Esophagus (tissue), 2 donors: ENCODE results near the gene RIPOR3. TPM values are rescaled to one million over a fixed set of nuclear protein-coding genes. Genes with fewer than 3 reads are reported as not detected.
A peak's percentile ranks its signal among the peaks of the same experiment; 100 is the strongest.
"Not testable (repeated sequence)": the region's sequence is repeated elsewhere in the genome, so short reads cannot be mapped to it uniquely, and the experiment has no call there.

Experiments
- H3K27ac ChIP-seq, 2 donors: one replicate each; pipeline ENCODE4 v1.5.1; 2013; ENCODE audit warnings: low read depth in 2 of 2, mild to moderate bottlenecking in 2 of 2, inconsistent platforms in 1 of 2, low read length in 1 of 2, moderate library complexity in 1 of 2
- H3K27me3 ChIP-seq, 2 donors: one replicate each; pipeline ENCODE4 v1.6.1; 2013; ENCODE audit warnings: low read length in 2 of 2, control low read depth in 1 of 2, mild to moderate bottlenecking in 1 of 2; ENCODE audit not compliant: insufficient read depth in 2 of 2, control insufficient read depth in 1 of 2
- H3K36me3 ChIP-seq, 2 donors: one replicate each; pipeline ENCODE4 v1.6.1; 2013; ENCODE audit warnings: low read length in 1 of 2; ENCODE audit not compliant: control insufficient read depth in 2 of 2, insufficient read depth in 2 of 2
- H3K4me1 ChIP-seq, 2 donors: one replicate each; pipeline ENCODE4 v1.6.1; 2013; ENCODE audit warnings: low read length in 1 of 2; ENCODE audit not compliant: control insufficient read depth in 2 of 2, insufficient read depth in 2 of 2
- H3K4me3 ChIP-seq, 2 donors: one replicate each; pipeline ENCODE4 v1.5.1; 2013; ENCODE audit warnings: low read length in 2 of 2, mild to moderate bottlenecking in 2 of 2, low read depth in 1 of 2, moderate library complexity in 1 of 2
- H3K9me3 ChIP-seq, 2 donors: one replicate each; pipeline ENCODE4 v1.6.1; 2013; ENCODE audit warnings: mild to moderate bottlenecking in 2 of 2, low read depth in 1 of 2, low read length in 1 of 2, moderate library complexity in 1 of 2; ENCODE audit not compliant: control insufficient read depth in 2 of 2, insufficient read depth in 1 of 2
- WGBS, 2 donors: extraction: QIAGEN DNeasy Blood & Tissue Kit; methylation state at CpG; one replicate each; pipeline ENCODE4 v1.1.7; 2013; 5-methylcytosine and 5-hydroxymethylcytosine counted together
- polyA plus RNA-seq, 2 donors: library from polyadenylated mRNA; stranded (reverse); fragments of 200-250 nt; gene quantifications; one replicate each; pipeline ENCODE4 v1.2.3, GENCODE V29; 2013
- donor health status: healthy with polysubstance abuse.
- donor health status: Bipolar disorder and iron deficiency.

The RIPOR3 gene
- polyA plus RNA-seq, 2 donors, result 2.6 to 5.2 TPM

- WGBS, 2 donors, result 45 to 47% methylated on average over 6 of the region's 6 CpGs
- Histone ChIP-seq H3K27me3 (no peaks in the 10 kb centered on the region), H3K27ac (peak overlapping the region; percentile 43 to 66), H3K9me3 (no peaks in the 10 kb centered on the region), H3K36me3 (peaks cover 6 to 35% of the 10 kb centered on the region in 2 donors), H3K4me3 (no peak overlapping the region), H3K4me1 (peaks cover 3 to 6% of the 10 kb centered on the region in 2 donors)
These were observed 118.2 kb downstream of the RIPOR3 start for GRCh38 chr20:50572938-50573777.

- H3K36me3 ChIP-seq, result peaks cover 0 to 39% of the 10 kb centered on the region in 2 donors
- peaks cover 3 to 6% of the 10 kb centered on the region in 2 donors for H3K4me1 ChIP-seq
- WGBS, 2 donors, result 78 to 94% methylated on average over 2 of the region's 2 CpGs
- no peak overlapping the region for H3K4me3 ChIP-seq
- no peaks in the 10 kb centered on the region for H3K27me3 ChIP-seq
- no peak overlapping the region for H3K27ac ChIP-seq
- H3K9me3 ChIP-seq, result no peaks in the 10 kb centered on the region
These were observed 119.9 kb downstream of the RIPOR3 start for GRCh38 chr20:50571466-50571865.

- H3K27ac ChIP-seq, result no peak overlapping the region
- peaks cover 0 to 36% of the 10 kb centered on the region in 2 donors for H3K36me3 ChIP-seq
- H3K4me1 ChIP-seq, result peaks cover 3 to 9% of the 10 kb centered on the region in 2 donors
- H3K4me3 ChIP-seq, result no peak overlapping the region
- no peaks in the 10 kb centered on the region for H3K27me3 ChIP-seq
- no peaks in the 10 kb centered on the region for H3K9me3 ChIP-seq
- WGBS, 2 donors, result 83 to 88% methylated on average over 14 of the region's 14 CpGs
These were observed 121.2 kb downstream of the RIPOR3 start for GRCh38 chr20:50569864-50570836.

GRCh38 chr20:50569487-50569863, 121.9 kb downstream of the RIPOR3 start:
- peaks cover 0 to 29% of the 10 kb centered on the region in 2 donors for H3K36me3 ChIP-seq
- not testable (repeated sequence) for H3K9me3 ChIP-seq, H3K27me3 ChIP-seq, H3K4me1 ChIP-seq, H3K4me3 ChIP-seq
- H3K27ac ChIP-seq, result peak overlapping the region in 1 of 2 donors; percentile 72
- WGBS, 2 donors, result 92 to 93% methylated on average over 7 of the region's 7 CpGs

GRCh38 chr20:50568549-50568942, 122.8 kb downstream of the RIPOR3 start:
- no peaks in the 10 kb centered on the region for H3K27me3 ChIP-seq
- 51 to 58% methylated on average over 11 of the region's 11 CpGs for WGBS, 2 donors
- H3K4me3 ChIP-seq, result no peak overlapping the region
- peaks cover 3 to 9% of the 10 kb centered on the region in 2 donors for H3K4me1 ChIP-seq
- H3K9me3 ChIP-seq, result no peaks in the 10 kb centered on the region
- H3K27ac ChIP-seq, result peak overlapping the region; percentile 48 to 72
- peaks cover 0 to 25% of the 10 kb centered on the region in 2 donors for H3K36me3 ChIP-seq

GRCh38 chr20:50567860-50568548, 123.3 kb downstream of the RIPOR3 start:
- Histone ChIP-seq H3K36me3 (peaks cover 0 to 28% of the 10 kb centered on the region in 2 donors), H3K9me3 (no peaks in the 10 kb centered on the region), H3K4me1 (peaks cover 3 to 11% of the 10 kb centered on the region in 2 donors), H3K27me3 (no peaks in the 10 kb centered on the region), H3K27ac (peak overlapping the region in 1 of 2 donors; percentile 50), H3K4me3 (no peak overlapping the region)
- 87 to 88% methylated on average over 18 of the region's 18 CpGs for WGBS, 2 donors

GRCh38 chr20:50565871-50566270, 125.5 kb downstream of the RIPOR3 start:
- no peak overlapping the region for H3K4me3 ChIP-seq
- WGBS, 2 donors, result 75 to 90% methylated on average over 4 of the region's 4 CpGs
- peaks cover 3 to 22% of the 10 kb centered on the region in 2 donors for H3K4me1 ChIP-seq
- no peaks in the 10 kb centered on the region for H3K27me3 ChIP-seq
- no peaks in the 10 kb centered on the region for H3K9me3 ChIP-seq
- H3K27ac ChIP-seq, result no peak overlapping the region
- H3K36me3 ChIP-seq, result peaks cover 0 to 32% of the 10 kb centered on the region in 2 donors

- Histone ChIP-seq H3K27me3 (no peaks in the 10 kb centered on the region), H3K36me3 (peaks cover 0 to 30% of the 10 kb centered on the region in 2 donors), H3K27ac (peak overlapping the region in 1 of 2 donors; percentile 33), H3K4me3 (no peak overlapping the region), H3K9me3 (no peaks in the 10 kb centered on the region), H3K4me1 (peaks cover 3 to 22% of the 10 kb centered on the region in 2 donors)
- 52 to 55% methylated on average over 2 of the region's 2 CpGs for WGBS, 2 donors
These were observed 126.0 kb downstream of the RIPOR3 start for GRCh38 chr20:50565383-50565782.
